HG03060 (cell line): ENCODE results near the gene ADAD2.
A peak's percentile ranks its signal among the peaks of the same experiment; 100 is the strongest.

Source experiments
- ATAC-seq: cut with Tn5 transposase; IDR thresholded peaks from one replicate; pipeline ENCODE4 v1.9.1; 2021; ENCODE audit warnings: low read depth, moderate number of reproducible peaks; ENCODE audit not compliant: unreplicated experiment

The ADAD2 gene

DNA sequence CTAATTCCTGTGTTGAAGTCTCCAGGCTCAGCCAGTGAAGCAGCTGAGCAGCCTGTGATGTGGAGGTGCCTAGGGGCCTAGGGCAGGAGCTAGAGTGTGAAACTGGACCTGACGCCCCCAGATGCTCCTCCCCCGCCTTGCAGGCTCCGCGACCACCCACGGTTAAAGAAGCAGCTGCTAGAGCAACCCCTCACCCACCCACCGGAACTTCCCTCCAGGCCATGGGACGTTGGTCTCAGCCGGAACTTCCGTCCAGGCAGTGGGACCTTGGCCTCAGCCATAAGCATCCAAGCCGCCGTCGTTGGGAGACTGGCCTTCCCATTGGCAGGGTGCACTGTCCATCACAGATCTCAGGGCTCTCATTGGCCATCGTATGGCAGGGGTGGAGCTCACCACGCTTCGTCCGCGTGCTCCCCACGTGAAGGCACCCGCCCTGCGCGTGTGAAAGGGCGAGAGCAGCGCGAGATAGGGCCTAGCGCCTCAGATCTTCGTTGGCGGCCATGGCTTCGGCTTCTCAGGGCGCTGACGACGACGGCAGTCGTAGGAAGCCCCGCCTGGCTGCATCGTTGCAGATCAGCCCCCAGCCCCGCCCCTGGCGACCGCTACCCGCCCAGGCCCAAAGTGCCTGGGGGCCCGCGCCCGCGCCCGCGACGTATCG lies at the start of gene ADAD2:
Gene ADAD2 (plus strand): TSS at position 427 of the 658 bp plus-strand sequence. CDS start 74 bp downstream, at position 501.
- ATAC-seq: no peak

DNA sequence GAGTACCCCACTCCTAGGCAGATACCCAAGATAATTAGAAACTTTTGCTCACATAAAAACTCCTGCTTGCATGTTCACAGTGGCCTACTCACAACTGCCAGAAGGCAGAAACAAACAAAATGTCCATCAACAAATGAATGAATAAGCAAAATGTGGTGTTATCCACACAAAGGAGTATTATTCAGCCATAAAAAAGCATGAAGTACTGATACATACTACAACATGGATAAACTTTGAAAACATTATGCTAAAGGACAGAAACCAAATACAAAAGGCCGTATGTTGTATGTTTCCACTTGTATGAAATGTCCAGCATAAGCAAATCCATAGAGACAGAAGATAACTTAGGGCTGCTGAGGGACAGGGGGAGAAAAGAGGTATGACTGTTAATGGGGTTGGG lies 47.9 kb upstream of the ADAD2 start:
- ATAC-seq: no peak

DNA sequence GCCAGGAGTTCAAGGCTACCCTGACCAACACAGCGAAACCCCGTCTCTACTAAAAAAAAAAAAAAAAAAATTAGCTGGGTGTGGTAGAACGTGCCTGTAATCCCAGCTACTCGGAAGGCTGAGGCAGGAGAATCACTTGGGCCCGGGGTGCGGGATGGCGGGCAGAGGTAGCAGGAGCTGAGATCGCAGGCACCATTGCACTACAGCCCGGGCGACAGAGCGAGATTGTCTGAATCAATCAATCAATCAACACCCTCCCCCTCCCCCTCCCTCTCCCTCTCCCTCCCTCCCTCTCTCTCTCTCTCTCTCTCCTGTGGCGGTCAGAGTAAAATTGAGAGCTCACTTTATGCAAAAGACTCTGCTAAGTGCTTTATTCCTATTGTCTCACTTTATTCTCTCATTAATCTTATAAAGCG lies 47.2 kb upstream of the ADAD2 start:
- ATAC-seq: no peak

DNA sequence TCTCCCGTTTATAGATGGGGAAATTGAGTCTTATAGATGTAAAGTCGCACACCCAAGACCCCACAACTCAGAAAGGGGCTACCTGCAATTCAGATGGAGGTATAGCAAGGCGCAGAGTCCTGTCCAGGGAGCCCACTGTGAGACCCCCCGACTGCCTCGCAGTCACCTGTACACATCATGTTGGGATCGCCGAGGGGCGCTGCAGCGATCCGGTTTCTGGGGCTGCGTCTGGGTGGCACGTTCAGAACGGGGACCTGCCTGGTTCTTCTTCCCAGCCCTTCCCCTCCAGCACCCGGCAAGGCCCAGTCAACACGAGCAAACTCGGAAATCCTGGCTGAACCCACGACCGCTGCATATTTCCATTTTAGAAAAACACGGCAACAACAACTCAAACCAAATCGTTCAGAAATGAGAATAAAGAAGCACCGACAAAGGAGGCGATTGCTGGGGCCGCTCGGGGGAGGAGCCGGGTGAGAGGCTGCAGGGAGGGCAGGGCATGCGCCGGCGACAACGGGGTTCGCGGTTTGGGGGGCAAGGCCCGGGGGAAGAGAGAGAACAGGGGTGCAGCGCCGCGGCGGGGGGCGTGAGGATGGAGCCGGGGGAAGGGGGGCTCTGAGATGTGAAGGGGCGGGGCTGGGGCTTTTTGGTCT lies 46.6 kb upstream of the ADAD2 start:
- no peak for ATAC-seq

DNA sequence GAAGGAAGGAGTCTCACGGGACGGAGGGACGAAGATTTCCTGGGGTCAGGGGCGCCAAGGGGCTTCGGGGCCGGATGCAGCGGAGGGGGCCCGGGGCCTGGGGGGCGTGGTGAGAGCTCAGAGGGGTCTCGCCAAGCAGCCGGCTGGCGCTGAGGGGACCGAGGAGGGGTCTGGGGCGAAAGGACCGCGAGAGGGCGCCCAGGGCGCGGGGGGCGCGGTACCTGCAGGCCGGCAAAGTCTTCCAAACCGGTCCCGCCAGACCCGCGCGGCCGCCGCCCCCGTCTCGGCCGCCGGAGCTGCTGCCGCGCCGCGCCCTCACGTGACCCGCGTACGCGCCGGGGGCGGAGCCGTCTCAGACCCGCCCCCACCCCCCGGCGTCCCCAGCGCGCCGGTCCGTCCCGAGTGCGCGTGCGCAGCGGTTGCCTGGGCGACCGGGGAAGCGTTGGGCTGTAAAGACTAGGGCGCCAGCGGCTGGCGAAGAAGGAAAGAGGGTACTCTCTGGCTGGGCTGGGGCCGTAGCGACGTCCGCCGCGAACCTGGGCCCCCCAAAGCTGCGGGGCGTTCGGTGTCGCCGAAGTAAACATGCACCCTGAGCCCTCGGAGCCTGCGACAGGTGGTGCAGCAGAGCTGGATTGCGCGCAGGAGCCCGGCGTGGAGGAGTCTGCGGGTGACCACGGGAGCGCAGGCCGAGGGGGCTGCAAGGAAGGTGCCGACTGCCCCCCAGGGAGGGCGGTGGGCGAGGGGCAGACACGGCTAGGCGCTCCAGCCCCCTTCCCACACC lies 45.9 kb upstream of the ADAD2 start, which contains the start of the genes DNAAF1 and HSDL1:
Gene DNAAF1 (plus strand): TSS at position 450 of the 781 bp plus-strand sequence. CDS start 133 bp downstream, at position 583.
Gene HSDL1 (minus strand): TSS at position 319 of the 781 bp plus-strand sequence. CDS start 13,856 bp downstream, outside the sequence.
- ATAC-seq: no peak

DNA sequence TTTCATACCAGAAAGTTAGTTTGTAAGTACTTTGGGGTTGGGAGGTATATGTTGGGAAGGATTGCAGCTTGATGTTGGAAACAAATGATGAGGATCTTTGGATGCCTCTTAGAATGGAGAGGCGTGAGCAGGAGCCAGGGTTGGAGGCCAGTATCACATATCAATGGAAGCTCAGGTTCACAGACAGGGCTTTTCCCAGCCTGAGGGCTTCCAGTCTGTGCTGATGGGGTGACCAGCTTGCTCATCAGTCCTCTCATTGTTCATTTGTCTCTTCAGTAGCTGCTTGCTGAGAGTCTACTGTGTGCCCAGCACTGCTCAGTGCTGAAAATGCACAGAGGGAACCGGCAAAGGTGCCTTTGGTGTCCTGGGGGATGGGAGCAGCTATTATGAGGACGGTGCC lies 40.0 kb upstream of the ADAD2 start:
- no peak for ATAC-seq

DNA sequence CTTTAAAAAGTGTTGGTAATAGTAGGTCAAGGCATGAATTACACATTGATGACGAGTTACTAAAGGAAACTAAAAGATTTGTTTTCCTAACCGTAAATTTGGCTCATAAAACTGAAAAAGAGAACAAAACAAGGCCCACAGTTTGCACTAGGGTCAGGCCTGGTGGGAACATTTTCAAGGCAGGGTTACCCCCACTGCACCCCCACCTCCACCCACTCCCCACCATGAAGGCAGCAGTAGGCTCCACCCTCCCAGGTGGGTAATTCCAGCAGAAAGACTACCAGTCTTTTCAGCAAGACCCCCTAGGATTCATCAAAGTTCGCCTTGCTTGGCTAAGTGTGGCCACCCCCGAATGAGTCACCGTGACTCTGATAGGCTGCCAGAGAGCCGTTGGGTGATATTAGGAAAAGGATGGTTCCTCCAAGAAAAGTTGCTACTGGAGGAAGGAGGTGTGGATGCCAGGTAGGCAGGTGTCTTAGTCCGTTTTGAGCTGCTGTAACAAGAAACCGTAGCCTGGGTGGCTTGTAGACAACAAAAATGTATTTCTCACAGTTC lies 37.2 kb upstream of the ADAD2 start:
- no peak for ATAC-seq

DNA sequence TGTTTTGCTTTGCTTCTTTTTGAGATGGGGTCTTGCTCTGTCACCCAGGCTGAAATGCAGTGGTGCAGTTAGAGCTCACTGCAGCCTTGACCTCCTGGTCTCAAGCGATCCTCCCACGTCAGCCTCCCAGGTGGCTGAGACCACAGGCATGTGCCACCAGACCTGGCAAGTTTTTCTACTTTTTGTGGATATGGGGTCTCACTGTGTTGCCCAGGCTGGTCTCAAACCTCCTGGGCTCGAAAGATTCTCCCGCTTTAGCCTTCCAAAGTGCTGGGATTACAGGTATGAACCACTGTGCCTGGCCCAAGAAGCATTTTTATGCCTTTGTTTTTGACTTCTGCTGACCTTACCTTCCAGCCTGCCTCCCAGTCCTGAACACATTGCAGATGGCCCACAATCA lies 35.7 kb upstream of the ADAD2 start:
- ATAC-seq: no peak

DNA sequence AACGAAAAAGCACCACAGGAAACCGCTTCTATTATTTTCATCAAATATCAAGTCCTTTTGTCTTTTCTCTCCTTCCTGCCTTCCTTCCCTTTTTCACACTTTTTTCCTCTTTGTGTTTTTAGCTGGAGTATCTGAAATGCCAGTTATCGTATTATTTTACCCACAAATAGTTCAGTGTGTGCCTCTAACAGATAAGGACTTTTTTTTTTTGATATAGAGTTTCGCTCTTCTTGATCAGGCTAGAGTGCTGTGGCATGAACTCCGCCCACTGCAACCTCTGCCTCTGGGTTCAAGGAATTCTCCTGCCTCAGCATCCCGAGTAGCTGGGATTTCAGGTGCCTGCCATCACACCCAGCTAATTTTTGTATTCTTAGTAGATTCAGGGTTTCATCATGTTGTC lies 35.2 kb upstream of the ADAD2 start:
- ATAC-seq: no peak

DNA sequence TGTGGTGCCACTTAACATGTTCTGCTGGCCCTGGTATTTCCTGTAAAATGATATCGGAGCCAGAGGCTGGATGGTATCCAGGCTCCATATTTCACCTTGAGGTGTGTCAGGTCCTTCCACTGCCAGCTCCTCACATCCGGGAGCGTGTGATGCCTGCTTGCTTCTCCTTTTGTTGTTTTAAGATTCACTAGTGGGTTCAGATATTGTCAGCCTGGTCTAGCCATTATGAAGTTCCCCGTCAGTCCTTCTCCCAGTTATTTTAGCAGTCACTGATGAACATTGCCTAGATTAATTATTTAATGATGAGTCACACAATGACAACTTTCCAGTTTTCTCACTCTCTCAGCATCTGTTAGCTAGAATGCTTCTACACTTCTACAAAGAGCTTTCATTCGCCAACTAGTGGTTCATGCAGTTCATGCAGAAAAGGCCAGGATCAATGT lies 34.6 kb upstream of the ADAD2 start:
- ATAC-seq: no peak

DNA sequence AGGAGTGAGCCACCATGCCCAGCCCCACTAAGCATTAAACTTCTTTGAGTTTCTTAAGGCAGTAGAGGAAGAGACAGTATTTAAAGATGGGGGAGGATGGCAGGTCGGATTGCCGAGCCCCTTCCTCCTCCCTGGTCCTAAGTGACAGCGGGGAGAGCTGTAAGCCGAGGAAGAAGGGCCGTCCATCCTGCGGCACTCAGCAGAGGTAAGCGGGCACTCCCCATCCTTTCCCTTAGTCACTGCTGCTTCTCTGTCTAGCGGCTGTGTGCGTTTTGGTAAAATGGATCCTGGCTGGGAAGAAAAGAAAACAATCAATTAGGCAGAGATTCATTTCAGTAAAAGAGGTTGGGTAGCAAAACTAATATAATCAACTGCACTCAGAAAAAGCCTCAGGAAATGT lies 31.9 kb upstream of the ADAD2 start:
- no peak for ATAC-seq

DNA sequence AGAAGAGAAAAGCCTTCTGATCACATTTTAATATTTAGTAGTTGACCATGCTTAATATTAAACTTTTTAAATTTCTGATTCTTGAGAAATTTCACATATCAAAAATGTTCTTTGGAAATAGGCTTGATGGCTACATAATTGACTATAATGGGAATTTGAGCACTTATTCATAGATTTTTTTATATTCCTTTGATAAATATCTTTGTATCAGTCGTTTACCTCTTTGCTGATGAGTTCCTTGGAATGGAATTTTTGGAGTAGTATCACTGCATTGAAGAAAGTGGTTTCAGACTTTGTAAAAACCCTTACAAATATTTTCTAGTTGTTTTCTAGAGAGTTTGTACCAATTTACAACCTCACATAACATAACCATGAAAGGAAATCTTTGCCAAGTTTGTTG lies 31.2 kb upstream of the ADAD2 start:
- no peak for ATAC-seq

DNA sequence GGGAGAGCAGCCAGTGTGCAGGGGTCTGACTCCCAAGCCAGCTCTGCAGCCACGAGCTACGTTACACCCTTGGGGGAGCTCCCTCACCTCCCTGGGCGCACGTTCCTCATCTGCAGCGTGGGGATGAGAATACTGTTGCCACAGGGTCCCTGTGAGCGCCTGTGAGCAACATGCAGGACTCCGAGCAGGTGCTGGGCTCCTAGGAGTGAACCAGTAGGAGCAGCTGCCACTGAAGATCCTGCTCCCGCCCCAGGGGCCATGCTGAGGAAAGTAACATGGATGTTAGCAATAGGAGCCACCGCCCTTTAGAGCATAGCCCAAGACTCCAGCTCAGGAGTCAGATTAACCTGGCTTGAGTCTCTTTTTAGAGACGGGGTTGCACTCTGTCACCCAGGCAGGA lies 29.9 kb upstream of the ADAD2 start:
- no peak for ATAC-seq

DNA sequence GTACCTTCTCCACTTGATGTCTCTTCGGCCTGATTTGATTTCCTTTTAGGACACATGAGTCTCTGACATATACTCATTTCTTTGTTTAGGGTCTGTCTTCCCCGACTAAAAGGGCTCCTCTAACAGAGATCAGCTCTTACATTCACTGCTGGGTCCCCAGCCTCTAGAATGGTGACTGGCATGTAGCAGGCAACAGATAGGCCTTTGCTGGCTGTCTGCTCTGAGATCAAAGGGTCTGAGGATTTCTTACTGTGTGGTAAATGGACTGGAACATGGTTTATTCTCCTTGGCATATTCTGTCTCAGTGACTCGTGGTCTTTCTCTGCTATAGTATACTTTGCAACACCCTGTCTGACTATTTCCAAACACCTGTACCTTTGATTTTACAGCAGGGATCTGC lies 29.2 kb upstream of the ADAD2 start:
- ATAC-seq: no peak

DNA sequence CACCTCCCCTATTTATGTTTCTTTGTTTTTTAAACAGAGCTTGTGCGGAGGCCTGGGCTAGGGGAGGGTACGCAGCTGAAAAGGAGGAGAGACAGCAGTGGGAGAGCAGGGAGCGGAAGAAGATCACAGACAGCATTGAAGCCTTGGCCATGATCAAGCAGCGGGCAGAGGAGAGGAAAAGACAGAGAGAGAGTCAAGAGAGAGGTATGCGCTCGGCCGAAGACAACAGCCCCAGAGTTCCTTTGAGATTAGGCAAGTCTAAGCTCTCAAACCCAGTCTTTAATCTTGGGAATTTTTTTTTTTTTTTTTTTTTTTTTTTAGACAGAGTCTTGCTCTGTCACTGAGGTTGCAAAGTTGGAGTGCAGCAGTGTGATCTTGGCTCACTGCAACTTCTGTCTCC lies 25.2 kb upstream of the ADAD2 start:
- no peak for ATAC-seq

DNA sequence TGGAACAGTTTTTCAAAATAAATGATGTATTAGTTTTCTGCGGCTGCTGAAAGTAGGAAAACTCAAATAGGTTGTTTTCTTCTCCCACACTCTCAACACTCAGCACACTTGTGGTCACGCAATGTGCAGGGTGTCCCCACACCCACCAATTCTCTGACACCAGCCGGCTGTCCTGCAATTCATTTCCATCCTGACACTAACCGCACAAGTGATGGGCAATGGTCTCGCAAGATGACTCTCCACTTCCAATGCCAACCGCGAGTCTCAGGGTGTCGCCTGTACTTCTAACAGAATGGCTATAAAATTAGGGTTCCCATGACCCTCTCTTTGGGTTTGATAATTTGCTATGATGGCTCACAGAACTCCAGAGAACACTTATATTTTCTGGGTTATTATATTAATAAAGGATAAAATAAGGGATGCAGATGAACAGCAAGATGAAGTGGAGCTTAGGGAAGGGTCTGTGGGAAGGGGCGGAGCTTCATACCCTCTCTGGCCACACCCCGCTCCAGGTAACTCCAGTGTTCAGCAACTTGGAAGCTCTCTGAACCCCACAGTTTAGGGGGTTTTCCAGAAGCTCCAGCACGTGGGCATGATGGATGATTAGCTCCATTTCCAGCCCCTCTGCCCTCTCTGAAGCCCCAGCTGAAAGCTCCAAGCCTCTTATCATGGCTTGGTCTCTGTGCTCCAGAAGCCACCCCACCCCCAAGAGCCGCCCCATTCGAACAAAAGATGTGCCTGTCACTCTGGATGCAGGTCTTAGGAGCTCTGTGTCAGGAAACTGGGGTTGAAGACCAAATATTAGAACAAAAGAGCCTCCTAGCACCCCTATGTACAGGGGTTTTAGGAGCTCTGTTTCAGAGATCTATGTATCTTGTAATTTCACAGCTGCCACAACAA lies 23.9 kb upstream of the ADAD2 start:
- no peak for ATAC-seq

DNA sequence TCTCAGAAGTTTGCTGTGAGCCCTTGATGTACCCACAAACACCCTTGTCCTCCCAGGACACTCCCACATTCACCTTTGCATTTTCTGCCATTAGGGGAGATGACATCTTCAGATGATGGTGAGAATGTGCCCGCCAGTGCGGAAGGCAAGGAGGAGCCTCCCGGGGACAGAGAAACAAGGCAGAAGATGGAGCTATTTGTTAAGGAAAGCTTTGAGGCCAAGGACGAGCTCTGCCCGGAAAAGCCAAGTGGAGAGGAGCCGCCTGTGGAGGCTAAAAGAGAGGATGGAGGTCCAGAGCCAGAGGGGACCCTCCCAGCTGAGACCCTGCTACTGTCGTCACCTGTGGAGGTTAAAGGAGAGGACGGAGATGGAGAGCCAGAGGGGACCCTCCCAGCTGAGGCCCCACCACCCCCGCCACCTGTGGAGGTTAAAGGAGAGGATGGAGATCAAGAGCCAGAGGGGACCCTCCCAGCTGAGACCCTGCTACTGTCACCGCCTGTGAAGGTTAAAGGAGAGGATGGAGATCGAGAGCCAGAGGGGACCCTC lies 21.1 kb upstream of the ADAD2 start:
- ATAC-seq: no peak

DNA sequence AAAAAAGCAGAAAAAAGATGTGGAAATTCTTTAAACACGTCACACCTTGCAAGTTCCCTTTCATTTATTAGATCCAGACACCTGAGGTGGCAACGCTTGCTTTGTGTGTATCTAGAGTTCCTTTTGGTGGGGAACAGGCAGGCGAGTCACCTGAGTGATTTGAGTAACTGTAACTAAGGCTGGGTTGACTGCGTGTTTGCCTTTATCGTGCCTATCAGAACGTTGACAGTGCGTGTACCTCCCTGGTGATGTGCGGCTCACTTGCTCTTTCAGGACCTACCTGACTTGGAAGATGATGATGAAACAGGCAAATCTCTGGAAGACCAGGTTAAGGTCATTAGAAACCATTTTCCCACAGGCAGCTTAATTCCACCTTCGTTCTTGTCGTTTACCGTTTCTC lies 16.6 kb upstream of the ADAD2 start:
- no peak for ATAC-seq

DNA sequence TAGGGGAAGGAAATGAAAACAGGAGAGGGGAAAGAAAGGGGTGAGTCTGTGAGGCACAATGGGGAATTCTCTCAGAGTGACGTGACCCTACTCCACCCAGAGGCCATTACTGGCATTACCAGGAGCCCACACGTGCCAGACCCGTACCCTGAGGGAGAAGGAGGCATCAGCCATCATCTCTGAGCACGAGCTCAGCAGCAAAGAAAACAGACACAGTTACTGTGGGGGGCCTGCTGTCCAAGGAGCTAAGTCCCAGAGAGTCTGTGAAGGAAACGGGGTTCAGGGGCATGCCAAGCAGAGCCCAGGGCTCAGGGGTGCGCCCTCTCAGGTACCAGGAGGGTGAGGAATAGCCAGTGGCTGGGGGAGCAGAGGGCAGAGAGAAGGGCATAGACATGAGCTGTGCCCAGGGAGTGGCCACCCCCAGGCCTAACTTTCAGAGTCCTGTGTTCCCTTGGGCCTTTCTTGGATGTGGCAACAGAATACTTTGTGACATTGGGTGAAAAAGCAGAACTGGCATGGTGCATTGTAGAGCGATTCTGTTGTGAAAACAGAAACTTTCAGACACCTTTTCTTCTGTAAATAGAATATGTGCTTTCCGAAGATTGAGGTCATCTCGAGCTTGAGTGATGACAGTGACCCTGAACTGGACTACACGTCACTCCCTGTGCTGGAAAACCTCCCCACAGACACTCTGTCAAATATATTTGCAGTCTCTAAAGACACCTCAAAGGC lies 15.4 kb upstream of the ADAD2 start:
- peak; percentile 66 for ATAC-seq
